ENCODE results near the gene P3H4. TPM values are rescaled to one million over a fixed set of nuclear protein-coding genes. Genes with fewer than 3 reads are reported as not detected.

P3H4 gene
- total and polyA plus RNA-seq, 3 donors from 2014 or later = 6.9 to 13.9 (median 9.9) TPM

GRCh38 chr17:41773190-41773588 is 38.6 kb downstream of the P3H4 start:
- no peaks in the 10 kb centered on the region for H3K27me3 ChIP-seq
- no peaks in the 10 kb centered on the region for H3K9me3 ChIP-seq
- intact Hi-C loops (cut with DNase I; ENCODE audit: low total_unique reads) = no loop called here
- no peak overlapping the region for H3K27ac ChIP-seq
- no peaks in the 10 kb centered on the region for H3K36me3 ChIP-seq (ENCODE audit: low read depth, missing control alignments)
- no peak overlapping the region for H3K4me3 ChIP-seq
- H3K4me1 ChIP-seq = peaks cover 14% of the 10 kb centered on the region
- TF ChIP-seq, protein P1, sequence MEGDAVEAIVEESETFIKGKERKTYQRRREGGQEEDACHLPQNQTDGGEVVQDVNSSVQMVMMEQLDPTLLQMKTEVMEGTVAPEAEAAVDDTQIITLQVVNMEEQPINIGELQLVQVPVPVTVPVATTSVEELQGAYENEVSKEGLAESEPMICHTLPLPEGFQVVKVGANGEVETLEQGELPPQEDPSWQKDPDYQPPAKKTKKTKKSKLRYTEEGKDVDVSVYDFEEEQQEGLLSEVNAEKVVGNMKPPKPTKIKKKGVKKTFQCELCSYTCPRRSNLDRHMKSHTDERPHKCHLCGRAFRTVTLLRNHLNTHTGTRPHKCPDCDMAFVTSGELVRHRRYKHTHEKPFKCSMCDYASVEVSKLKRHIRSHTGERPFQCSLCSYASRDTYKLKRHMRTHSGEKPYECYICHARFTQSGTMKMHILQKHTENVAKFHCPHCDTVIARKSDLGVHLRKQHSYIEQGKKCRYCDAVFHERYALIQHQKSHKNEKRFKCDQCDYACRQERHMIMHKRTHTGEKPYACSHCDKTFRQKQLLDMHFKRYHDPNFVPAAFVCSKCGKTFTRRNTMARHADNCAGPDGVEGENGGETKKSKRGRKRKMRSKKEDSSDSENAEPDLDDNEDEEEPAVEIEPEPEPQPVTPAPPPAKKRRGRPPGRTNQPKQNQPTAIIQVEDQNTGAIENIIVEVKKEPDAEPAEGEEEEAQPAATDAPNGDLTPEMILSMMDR (IDR thresholded peaks at IDR 0.05) = no peak
- TF ChIP-seq POLR2A (IDR thresholded peaks at IDR 0.05) = no peak
- WGBS, 2 donors = 42% methylated on average over 12 of the region's 12 CpGs; no CpG with 5 or more reads in 1 of the 2 donors
- DNase-seq = no peak

GRCh38 chr17:41772586-41773189 is 39.1 kb downstream of the P3H4 start:
- peaks cover 9% of the 10 kb centered on the region for H3K4me1 ChIP-seq
- 70 to 100% methylated on average over 4 to 19 of the region's 19 CpGs for WGBS, 2 donors
- no peak overlapping the region for H3K27ac ChIP-seq
- no peaks in the 10 kb centered on the region for H3K9me3 ChIP-seq
- H3K4me3 ChIP-seq = no peak overlapping the region
- intact Hi-C loops (cut with DNase I; ENCODE audit: low total_unique reads) = no loop called here
- no peak for DNase-seq
- H3K27me3 ChIP-seq = no peaks in the 10 kb centered on the region
- TF ChIP-seq POLR2A (IDR thresholded peaks at IDR 0.05) = no peak
- TF ChIP-seq, protein P1 (IDR thresholded peaks at IDR 0.05) = no peak
- H3K36me3 ChIP-seq (ENCODE audit: low read depth, missing control alignments) = no peaks in the 10 kb centered on the region

DNA sequence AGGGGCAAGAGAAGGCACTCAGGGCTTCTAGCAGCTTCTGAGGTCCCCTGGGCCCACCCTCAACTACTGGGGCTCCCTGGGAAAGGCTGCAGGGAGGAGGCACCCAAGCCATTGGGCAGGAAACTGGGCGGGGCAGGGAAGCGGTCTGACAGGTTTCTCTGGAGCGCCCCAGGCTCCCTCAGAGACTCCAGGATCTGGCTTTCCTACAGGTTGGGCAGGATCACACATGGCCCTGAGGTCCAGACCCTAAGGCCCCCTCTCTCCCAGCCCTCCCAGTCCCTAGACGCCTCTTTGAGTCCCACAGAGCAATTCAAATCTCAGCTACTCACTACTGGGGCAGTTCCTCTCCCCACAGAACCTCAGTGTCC is 39.5 kb downstream of the P3H4 start:
- Histone ChIP-seq H3K36me3 (ENCODE audit: low read depth, missing control alignments) (no peaks in the 10 kb centered on the region), H3K4me1 (peaks cover 5% of the 10 kb centered on the region), H3K27ac (no peak overlapping the region), H3K4me3 (no peak overlapping the region), H3K9me3 (no peaks in the 10 kb centered on the region), H3K27me3 (no peaks in the 10 kb centered on the region)
- DNase-seq = no peak
- no peak for TF ChIP-seq POLR2A (IDR thresholded peaks at IDR 0.05)
- TF ChIP-seq, protein P1 (IDR thresholded peaks at IDR 0.05) = no peak
- intact Hi-C loops (cut with DNase I; ENCODE audit: low total_unique reads) = no loop called here
- WGBS, 2 donors = 75 to 96% methylated on average over 2 to 4 of the region's 4 CpGs

GRCh38 chr17:41771389-41772206 is 40.2 kb downstream of the P3H4 start:
- no peak overlapping the region for H3K27ac ChIP-seq
- 89 to 94% methylated on average over 16 of the region's 17 CpGs for WGBS, 2 donors
- TF ChIP-seq POLR2A (IDR thresholded peaks at IDR 0.05) = no peak
- TF ChIP-seq, protein P1 (IDR thresholded peaks at IDR 0.05) = no peak
- no peak overlapping the region for H3K4me3 ChIP-seq
- H3K9me3 ChIP-seq = no peaks in the 10 kb centered on the region
- H3K4me1 ChIP-seq = no peaks in the 10 kb centered on the region
- intact Hi-C loops (cut with DNase I; ENCODE audit: low total_unique reads) = no loop called here
- no peaks in the 10 kb centered on the region for H3K36me3 ChIP-seq (ENCODE audit: low read depth, missing control alignments)
- no peak for DNase-seq
- no peaks in the 10 kb centered on the region for H3K27me3 ChIP-seq
